NCI-H1417 (cell line): Measurements from ENCODE around the gene EYA3.

Experiments used
- DNase-seq, 3 experiments: peaks; one replicate each; lab custom pipeline; 2025; lab: John Stamatoyannopoulos, UW

Gene EYA3

DNA sequence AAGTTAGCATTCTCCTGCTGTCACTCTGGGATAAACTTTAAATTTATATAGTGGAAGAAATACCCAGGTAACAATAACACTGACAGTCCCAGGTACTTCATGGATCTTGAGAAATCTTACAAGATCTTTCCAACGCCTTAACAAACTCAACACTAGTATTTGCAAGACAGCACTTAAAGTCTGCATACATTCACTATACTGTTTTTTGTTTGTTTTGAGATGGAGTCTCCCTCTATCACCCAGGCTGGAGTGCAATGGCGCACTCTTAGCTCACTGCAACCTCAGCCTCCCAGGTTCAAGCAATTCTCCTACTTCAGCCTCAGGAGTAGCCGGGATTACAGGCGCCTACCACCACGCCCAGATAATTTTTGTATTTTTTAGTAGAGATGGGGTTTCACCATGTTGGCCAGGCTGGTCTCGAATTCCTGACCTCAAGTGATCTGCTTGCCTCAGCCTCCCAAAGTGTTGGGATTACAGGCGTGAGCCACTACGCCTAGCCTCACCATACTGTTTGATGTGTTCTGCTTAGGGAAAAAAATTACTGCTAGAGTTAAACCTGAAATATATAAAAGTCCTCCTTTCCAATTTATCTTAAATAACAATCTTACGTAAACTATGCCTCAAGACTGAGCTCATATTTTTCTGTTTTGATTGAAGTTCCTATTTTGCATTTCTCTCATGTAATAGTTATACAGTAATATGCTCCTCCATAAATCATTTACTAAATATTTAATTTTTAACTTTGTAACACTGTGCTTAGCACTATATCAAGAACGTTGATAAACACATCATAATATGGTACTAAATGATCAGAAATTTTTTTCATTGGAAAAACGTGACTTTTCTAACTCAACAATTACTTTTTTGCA is 17.5 kb downstream of the EYA3 start:
- no peak for DNase-seq

DNA sequence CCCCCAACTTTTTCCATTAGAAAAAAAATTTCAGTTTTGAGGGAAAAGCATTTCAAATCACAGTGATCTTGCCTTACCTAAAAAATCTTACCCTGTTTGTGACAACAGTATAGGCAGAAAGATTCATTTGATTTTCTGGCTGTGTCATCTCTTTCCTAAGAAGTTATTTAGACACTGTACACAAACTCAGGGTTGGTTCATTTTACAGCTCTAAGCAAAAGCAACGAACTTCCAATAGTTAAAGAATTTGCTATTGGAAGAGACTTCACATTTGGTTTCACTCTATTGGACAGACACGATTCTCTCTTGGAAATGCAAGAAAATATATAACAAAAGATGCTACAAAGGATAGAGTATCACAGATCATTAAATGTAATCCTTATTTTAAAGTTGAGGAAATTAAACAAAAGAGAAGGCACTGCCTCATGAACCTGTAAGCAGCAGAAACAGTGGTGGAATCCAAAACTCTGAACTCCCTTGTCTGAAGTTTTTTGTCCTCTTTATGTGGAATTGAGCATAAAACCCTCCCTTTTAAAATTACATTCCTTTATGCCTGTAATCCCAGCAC is 20.8 kb downstream of the EYA3 start:
- no peak for DNase-seq

DNA sequence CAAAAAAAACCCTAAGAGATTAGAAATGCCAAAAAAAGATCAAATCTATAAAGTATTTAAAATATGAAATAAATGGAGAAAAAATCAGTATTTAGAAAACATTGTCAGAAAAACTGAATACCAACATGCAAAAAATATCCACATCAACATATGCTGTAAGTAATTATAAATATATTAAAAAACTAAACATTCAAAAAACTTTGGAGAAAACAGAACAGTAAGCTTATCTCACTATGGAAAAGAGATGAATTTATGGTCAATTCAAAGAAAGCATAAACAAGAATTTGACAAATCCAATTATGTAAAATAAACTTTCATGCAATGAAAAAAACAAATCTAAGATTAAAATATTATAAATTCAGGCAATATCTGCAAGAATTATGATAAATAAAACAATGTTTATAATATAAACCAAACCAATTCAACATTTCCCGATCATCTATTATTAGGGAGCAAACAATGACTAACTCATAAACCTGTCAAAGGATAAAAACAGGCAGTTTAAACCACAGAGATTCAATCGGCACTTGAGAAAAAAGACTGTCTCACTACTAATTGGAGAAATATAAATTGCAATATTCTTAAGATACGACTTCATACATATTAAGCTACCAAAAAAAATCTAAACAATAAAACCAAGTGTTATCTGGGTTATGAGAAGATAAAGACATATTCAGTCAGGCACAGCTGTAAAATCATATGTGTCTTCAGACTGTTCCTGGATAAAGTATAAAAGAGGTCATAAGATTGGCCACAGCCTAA is 21.8 kb downstream of the EYA3 start:
- peak in 2 of 3 experiments; percentile 5 to 62 for DNase-seq

GRCh38 chr1:28064064-28064463 is 24.3 kb downstream of the EYA3 start:
- DNase-seq: no peak

DNA sequence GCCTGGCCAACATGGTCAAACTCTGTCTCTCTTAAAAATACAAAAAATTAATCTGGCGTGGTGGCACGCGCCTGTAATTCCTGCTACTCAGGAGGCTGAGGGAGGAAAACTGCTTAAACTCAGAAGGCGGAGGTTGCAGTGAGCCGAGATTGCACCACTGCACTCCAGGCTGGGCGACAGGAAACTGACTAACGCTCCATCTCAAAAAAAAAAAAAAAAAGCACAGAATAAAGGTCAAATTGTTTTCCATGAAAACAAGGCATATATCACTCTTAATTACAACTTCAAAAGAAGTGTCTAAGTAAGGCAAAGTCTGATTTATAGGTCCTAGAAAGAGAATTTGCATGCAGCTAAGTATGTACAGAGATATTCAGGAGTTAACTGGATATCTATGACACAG is 25.6 kb downstream of the EYA3 start:
- no peak for DNase-seq

GRCh38 chr1:28058971-28059878 is 29.2 kb downstream of the EYA3 start:
- peak in 1 of 3 experiments; percentile 24 for DNase-seq

GRCh38 chr1:28058168-28058567 is 30.2 kb downstream of the EYA3 start:
- peak; percentile 36 to 82 (median 78) for DNase-seq

GRCh38 chr1:28056129-28056925 is 32.1 kb downstream of the EYA3 start:
- peak; percentile 26 to 74 (median 51) for DNase-seq

DNA sequence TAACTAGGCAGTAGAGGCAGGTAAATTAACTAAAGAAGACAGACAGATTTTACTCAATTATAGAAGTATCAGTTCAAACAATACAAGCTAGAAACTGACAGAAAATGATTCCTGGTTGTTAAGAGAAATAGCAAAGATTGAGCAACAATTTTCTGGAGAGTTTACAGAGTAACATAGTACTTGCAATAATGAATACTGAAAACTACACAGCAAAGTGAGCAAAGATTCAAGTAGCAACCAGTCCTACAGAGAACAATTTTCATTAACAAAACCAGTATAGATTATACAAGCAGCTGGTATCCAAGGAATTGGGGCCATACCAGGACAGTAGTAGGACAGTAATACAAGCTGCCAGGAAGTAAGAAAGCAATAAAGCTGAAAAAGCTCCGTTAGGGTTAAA is 37.6 kb downstream of the EYA3 start:
- no peak for DNase-seq

DNA sequence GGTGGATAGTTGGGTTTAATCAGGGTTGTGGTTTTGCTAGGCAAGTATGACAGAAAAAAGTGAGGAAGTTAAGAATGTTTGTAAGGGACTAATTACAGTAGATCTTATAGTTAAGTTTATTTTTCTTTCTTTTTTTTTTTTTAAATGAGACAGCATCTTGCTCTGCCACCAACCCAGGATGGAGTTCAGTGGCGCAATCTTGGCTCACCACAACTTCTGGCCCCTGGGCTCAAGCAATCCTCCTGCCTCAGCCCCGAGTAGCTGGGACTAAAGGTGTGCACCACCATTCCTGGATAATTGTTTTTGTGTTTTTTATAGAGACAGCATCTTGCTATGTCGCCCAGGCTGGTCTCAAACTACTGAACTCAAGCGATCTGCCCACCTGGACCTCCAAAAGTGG is 41.7 kb downstream of the EYA3 start:
- DNase-seq: no peak

DNA sequence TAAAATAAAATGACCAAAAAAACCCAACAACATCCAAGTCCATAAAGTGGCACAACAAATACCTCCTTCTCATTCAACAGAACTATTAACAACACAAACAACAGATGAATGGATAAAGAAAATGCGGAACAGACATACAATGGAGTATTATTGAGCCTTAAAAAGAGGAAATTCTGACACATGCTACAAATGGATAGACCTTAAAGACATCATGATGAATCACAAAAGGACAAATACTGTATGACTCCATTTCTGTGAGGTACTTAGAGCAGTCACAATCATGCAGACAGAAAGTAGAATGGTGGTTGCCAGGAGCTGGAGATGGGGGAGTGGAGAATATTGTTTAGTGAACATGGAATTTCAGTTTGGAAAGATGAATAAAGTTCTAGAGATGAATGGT is 42.6 kb downstream of the EYA3 start:
- DNase-seq: no peak

GRCh38 chr1:28044399-28044798 is 44.0 kb downstream of the EYA3 start:
- no peak for DNase-seq

- no peak for DNase-seq
These were observed 49.1 kb downstream of the EYA3 start for GRCh38 chr1:28039341-28039740.

- DNase-seq: no peak
These were observed 50.5 kb downstream of the EYA3 start for GRCh38 chr1:28037946-28038345.

GRCh38 chr1:28037206-28037605 is 51.2 kb downstream of the EYA3 start:
- DNase-seq: no peak

DNA sequence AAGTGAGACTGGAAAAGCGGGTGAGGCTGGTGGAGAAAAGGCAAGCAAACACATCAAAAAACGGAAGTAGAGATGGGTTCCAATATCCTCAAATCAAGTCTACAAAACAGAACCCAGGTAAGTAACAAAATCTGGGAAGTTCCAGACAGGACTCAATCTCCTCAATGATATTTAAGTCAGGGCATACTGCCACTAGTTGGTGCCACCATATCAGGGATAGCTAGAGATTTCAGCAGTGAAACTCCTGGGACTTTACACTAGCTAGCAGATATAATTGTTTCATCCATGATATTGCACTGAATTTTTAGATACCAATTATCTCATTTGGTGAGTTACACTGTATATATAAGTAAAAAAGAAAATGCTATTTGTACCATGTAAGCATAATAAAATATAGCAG is 52.0 kb downstream of the EYA3 start:
- peak in 1 of 3 experiments; percentile 9 for DNase-seq

GRCh38 chr1:28035420-28035819 is 53.0 kb downstream of the EYA3 start:
- no peak for DNase-seq

DNA sequence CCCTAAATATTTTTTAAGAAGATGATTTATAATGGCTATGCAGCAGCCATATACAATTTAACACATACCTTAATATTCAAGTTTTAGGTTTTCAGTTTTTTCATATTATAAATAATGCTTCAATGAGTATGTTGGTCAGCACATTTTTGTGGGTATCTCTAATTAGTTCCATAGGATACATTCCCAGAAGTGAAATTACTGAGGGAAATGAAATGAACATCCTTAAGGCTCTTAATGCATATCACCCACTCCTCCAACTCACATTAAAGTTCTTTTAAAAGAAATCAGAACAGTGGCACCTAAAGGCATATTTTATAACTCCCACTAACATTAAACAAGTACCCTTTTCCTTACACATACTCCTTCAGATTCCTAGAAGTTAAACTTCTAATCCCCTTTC is 56.1 kb downstream of the EYA3 start:
- no peak for DNase-seq

GRCh38 chr1:28031173-28031572 is 57.2 kb downstream of the EYA3 start:
- DNase-seq: peak in 1 of 3 experiments; percentile 22

DNA sequence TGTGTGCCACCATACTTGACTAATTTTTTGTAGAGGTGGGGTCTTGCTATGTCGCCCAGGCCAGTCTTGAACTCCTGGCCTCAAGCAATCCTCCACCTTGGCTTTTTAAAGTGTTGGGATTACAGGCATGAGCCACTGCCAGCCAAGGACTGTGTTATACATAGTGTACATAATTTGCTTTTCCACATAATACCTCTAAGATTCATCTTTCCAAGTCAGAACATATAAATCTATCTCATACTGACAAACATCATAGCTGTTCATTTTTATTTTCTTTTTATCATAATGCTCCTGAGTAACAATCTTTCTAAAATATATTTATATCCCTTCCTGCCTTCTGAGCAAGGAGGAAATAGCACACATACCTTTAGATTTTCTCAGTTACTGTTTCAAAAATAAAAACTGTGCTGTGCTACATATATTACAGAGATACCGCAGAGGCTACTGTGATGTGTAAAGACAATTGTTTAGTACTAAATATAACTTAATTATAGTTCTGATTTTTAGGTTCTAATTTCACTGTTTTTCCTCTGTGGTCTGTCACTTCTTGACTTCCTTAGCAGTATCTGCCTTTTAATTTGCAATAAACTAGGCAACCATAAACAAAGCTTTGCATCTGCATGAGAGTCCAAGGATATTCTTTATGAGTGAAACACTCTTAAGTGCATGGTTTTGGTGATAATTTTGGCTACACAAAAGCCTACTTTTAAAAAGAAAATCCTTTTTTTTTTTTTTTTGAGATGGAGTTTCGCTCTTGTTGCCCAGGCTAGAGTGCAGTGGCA is 59.3 kb downstream of the EYA3 start:
- no peak for DNase-seq
